Glomerular visceral epithelial cell (primary cell): ENCODE measurements around the gene PRKACA.

Experiments
- DNase-seq: peaks from one replicate; pipeline ENCODE4 v3.0.0-alpha.2; 2016; ENCODE audit errors: extremely low spot score

Gene PRKACA

DNA sequence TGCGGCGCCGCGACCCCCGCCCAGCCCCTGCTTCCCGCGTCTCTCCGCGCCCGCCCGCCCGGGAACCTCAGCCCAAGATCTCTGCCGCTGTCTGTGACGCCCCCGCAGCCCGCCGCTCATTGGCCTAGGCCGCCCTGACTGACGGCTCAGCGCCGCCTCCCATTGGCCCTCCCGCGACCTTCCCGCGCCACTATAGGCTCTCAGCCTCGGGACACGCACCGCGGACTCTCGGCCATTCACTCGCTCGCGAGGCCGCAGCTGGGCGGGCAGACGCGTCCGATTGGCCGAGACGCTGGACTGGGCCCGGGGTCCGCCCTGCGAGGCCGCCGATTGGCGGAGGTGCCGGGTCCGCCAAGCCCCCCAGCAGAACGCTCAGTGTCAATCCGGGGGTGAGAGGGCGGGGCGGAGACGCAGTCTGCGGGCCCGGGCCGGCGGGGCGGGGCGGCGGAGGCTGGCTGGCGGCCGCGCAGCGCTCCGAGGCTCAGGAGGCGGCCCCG lies at the start of gene PRKACA:
Gene PRKACA, minus strand, starts transcription at position 95 of the 497 bp plus-strand sequence. CDS start 215 bp downstream, outside the sequence.
- peak; percentile 99 for DNase-seq

DNA sequence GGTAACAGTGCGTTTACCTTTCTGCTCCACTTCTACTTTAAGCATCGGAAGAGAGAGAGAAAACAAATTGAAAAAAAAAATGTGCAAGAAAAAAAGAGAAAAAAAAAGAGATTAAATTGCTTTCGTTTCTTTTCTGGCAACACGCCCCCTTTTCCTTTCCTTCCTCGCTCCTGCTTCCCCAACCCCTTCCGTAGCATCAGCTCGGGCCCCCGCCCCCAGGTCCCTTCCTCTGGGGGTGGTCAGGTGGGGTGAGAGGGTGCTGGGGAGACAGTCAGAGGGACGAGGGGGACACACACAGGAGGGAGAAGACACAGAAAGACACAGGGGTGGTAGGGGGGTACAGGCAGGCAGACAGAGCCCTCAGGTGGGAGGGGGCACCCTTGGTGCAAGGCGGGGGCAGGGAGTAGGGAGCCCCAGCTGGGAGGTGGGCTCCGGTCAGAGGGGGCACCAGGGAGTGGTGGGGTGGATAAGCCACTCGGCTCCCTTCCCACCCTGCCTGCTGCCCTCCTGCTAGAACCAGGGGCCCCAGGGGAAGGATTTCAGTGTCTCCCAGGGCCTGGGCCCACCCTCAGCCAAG lies 49.5 kb upstream of the PRKACA start:
- no peak for DNase-seq

GRCh38 chr19:14165990-14166830 lies 48.6 kb upstream of the PRKACA start:
- no peak for DNase-seq

- no peak for DNase-seq
Observed at GRCh38 chr19:14164724-14165493, 47.3 kb upstream of the PRKACA start.

DNA sequence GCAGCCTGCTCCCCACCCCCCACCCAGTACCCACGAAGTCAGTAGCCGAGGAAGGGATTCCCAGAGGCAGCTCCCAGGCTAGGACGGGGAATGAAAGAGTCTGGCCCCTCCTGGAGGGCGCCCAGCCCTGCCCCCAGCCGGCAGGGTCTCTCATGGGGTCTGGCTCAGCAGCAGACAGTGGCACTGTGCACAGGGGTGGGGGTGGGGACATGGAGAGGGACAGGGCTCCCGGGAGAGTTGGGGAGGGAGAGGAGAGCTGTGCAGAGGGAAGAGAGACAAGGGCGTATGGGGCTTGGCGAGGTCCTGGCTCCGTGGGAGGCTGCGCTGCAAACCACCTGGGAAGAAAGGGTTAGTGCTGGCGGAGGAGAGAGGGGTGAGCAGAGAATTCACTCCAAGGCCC lies 46.5 kb upstream of the PRKACA start:
- DNase-seq, result no peak

GRCh38 chr19:14162871-14163297 lies 45.3 kb upstream of the PRKACA start:
- no peak for DNase-seq

DNA sequence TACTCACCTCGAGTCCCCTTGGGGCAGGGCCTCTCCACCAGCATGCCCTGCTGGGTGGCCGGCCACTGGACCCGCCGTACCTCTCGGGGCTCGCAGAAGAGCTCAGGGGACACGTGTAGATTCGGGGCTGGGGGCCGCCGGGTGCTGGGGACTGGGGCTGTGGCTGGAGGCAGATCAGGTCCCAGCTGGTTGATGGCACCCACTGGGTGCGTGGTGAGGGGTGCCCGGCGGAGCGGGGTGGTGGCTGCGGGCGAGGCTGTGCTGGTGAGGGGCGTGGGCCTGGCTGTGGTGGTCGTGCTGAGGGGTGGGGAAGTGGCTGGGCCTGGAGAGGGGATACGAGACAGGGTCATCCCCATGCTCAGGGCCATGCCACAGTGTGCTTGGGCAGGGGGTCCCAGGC lies 43.7 kb upstream of the PRKACA start:
- DNase-seq, result no peak

DNA sequence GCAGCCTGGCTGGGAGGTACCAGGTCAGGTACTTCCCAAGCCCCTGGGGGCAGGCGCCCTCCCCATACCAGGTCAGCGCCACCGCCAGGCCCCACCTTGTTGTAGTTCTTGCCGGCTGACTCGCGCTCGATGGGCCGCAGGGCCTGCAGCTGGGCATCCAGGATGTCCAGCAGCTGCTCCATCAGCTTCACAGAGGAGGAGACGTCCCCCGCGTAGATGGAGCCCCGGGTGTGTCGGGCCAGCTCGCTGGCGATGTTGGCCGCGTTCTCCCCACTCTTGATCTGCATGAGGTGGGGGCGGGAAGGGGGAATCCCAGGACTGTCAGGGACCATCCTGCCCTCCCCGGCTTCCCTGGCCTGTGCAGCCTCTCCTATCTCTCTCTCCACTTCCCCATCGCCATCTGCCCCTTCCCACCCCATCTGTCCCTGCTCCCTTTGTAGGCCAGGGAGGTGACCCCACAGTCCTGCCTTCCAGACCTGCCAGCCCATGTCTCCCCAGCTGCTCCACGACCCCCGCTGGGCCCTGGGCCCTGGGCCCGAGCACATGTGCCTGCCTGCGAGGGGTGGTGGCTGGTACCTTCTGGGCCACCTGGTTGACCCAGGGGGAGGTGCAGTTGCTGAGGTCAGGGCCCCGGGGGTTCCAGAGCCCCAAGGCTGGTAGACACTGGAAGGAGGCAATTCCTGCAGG lies 42.6 kb upstream of the PRKACA start:
- DNase-seq, result no peak

- no peak for DNase-seq
Observed at GRCh38 chr19:14159059-14159458, 41.5 kb upstream of the PRKACA start.

DNA sequence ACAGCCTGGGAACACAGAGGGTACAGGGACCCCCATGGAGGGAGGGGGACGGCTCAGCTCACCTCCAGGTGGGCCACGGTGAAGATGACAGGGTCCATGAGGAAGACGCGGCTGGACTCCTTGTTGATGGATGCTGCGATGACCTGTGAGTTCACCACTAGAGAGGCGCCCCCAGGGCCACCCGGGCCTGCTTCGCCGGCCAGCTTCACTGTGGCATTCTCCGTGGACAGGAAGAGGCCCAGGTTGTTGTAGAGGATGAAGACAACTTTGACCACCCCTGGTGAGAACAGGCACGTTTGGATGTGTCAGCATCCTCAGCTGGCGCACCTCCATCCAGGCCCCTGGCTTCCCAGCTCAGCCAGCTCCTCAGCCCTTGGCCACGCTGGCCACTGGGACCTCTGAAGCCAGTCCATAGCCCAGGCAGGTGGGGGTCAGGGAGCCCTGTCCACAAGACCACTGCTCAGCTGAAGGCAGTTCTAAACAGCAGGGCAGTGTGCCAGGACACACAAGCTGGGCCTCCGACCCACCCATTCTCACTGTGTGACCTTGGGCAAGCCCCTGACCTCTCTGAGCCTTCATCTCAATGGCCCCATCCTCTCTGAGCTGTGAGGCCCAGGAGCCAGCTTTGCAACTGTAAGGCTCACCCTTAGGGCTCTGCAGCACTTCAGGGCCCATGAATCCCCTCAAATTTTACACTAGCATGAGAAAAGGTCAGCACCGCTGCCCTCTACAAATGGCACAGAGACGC lies 40.9 kb upstream of the PRKACA start:
- DNase-seq, result no peak

DNA sequence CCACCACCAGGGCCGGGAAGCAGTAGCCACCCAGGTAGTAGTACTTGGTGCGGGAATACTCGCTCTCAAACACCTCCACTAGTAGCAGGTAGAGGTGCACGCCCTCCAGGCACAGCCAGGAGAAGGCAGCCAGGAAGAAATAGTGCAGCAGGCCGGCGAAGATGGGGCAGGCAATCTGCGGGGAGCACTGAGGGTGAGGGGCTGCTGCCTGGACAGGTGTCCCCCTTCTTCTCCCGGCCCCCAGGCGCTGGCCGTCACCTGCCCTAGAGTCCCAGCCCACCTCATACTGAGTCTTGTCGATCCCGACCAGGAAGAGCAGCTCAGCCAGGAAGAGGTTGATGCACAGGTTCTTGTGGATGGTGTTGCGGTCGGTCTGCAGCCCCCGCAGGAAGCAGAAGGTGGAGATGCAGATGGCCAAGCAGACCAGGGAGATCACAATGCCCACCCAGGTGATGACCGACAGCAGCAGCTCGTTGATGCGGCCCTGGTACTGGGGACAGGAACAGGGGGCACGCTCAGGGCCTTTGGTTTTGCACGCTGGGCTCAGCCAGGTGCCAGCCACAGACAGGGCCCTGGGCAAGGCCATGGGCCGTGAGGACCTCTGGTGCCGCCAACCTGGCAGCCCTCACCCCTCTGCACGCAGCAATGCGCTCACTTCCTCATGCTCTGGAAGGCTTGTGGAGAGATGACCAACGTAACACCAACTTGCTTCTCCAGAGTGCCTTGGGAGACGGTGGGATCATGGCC lies 39.6 kb upstream of the PRKACA start:
- DNase-seq, result no peak

GRCh38 chr19:14156122-14156521 lies 38.6 kb upstream of the PRKACA start:
- no peak for DNase-seq

GRCh38 chr19:14155371-14155770 lies 37.8 kb upstream of the PRKACA start:
- no peak for DNase-seq

DNA sequence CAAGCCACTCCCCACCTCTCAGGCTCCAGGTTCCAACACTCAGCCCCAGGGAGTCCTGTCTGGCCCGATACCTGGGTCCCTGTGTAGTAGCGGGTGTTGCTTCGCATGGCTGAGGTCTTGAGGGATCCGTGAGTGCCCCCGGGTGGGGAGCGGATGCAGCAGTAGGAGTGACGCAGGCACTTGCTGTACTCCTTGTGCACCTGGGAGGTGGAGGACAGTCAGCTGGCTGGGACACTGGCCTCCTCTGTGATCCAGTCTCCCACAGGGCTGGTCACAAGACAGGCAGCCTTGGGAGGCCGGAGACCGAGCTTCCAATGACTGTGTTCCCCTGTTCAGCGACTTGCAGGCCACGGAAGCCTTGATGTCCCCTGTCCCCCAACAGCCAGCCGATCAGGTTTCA lies 35.2 kb upstream of the PRKACA start:
- DNase-seq, result no peak

DNA sequence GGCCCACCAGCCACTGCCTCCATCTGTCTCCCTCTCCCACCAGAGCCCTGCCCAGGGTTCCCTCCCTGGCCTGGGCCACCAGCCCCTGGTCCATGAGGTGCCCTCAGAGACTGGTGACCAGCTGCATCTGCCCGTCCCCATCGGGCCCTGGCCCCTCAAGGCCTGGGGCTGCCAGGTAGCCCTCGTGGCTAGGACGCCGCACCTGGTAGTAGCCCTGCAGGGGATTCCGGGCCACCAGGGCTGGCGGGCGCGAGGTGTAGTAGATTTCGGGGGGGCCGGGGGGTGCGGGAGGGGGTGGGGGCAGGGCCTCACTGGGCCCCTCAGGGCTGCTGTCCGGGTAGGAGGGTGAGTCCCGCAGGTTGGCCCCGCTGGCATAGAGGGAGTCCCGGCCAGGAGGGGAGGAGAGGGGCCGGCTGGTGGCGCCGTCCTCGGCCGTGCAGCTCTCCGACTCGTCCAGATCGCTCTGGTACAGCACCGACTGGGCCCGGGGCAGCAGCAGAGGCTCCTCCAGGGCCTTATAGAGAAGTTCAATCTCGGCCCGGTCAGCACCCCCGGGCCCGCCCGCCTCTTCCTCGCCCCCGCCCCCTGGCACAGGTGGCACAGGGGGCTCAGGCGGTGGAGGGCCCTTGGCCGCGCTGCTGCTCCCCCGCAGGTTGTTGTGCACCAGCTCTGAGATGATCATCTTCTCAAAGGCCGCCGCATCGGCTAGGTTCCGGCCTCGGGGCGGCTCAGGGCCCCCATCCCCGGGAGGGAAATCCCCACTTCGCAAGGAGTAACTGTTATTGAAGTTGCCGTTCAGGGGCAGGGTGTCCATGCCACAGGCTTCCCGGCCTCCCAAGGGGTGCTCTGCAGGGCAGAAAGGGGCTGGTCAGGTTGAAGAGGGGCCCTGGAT lies 33.5 kb upstream of the PRKACA start:
- no peak for DNase-seq

DNA sequence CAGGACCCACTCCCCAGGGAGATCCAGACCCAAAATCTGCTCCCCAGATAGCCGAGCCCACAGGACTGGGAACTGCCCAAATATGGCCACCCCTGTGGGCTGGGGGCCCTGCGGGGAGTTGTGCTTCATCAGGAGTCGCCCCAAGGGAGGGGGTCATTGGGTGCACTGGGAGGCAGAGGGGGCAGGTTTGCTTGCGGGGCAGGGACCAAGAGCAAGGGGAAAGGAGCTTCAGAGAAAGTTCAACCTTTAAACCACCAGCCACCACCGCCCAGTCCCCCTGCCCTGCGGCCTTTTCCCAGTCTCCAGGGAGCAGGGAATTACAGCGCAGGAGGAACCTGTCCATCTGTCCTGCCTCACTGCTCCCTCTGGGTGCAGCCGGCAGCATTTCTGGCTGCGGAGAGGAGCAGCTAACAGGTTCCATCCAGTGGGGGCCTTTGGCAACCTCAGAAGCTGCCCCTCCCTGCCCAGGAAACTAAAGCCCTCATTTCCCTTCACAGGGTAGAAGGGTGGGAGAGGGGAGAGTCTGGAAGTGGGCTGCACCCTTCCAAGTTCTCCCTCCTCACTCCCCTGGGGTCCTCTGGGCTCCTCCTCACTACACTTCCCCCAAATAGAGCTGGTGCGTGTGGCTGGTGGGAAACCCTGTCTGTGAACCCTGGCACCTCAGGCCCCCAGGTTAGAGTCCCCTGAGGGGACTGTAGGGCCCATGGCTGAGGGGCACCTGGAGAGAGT lies 32.6 kb upstream of the PRKACA start:
- no peak for DNase-seq

DNA sequence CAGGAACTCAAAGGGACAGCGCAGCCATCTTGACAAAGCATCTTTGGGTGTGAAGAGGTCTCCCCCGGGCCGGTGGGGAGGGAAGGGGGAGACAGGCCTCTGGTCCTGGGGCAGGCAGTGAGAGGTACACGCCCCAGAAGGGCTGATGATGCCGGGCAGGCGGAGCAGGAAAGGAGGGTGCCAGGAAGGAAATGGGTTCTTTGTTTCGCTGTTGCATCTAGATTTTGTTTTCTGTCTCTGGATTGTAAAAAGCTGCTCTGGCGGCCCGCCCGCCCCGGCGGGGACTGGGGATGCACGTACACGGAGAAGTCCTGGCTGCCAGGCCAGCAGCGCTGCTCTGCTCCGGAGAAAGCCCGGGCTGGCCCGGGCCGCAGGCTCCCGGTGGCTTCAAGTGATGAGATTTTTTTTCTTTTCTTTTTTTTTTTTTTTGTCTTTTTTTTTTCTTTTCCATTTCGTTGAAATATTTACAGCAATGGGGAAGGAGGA lies 32.0 kb upstream of the PRKACA start:
- DNase-seq, result no peak

GRCh38 chr19:14148751-14149410 lies 31.3 kb upstream of the PRKACA start:
- DNase-seq, result no peak
